ENCODE measurements around the gene PNLIPRP3. TPM values are rescaled to one million over a fixed set of nuclear protein-coding genes. Genes with fewer than 3 reads are reported as not detected.

PNLIPRP3 gene
- total RNA-seq, 2 experiments from 2014 or later = not detected

DNA sequence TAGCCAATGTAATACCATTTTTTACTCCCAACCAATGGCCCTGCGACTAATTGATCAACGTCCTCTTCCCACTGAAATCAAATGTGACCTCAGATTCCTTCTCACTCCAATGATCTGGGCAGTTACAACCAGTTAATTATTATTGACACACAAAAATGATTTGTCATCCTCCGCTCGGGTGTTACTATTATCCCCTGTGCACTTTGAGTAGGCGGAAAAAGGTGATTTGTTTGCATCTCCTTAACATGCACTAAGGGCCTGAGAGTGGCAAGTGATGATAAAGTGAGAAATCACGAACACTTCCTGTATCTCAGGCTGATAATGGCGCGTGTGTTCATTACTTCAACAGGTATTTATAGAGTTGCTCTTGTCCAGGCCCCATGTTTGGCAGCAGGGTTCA, 77.1 kb downstream of the PNLIPRP3 start:
- Mint-ChIP-seq H3K4me1 (no peaks in the 10 kb centered on the region), H3K36me3 (no peaks in the 10 kb centered on the region), H3K9me3 (ENCODE audit: low read depth) (peaks cover 5% of the 10 kb centered on the region), H3K27ac (no peak overlapping the region), H3K4me3 (no peak overlapping the region), H3K27me3 (no peaks in the 10 kb centered on the region)
- no peak for ATAC-seq
- DNase-seq = no peak
- CTCF ChIA-PET = interaction anchor here (1.3 kb wide), 1 partner anchor 15 kb away, joined by 3 read pairs; no protein-coding TSS in a partner anchor

DNA sequence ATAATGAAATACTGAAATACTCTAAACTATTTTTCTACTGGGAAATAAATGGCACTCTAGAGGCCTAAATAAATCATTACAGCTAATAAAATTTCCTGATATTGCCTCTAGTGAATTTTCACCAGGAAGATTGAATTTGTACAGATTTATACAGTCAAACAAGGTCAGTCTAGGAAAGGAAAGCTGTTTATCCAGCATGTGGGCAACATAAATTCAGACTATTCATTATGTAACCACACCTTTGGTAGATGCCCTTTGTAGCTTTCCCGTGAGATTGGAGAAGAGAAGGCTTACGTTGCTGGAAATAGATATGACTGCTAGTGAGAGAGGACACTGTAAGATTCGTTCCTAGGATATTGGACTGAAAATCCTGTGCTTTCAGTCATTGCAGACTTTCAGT, 82.9 kb downstream of the PNLIPRP3 start:
- Mint-ChIP-seq H3K36me3 (no peaks in the 10 kb centered on the region), H3K27ac (no peak overlapping the region), H3K4me3 (no peak overlapping the region), H3K4me1 (no peaks in the 10 kb centered on the region), H3K27me3 (no peaks in the 10 kb centered on the region), H3K9me3 (ENCODE audit: low read depth) (peaks cover under 1% of the 10 kb centered on the region)
- no peak for ATAC-seq
- CTCF ChIA-PET = no interaction called here
- DNase-seq = no peak

DNA sequence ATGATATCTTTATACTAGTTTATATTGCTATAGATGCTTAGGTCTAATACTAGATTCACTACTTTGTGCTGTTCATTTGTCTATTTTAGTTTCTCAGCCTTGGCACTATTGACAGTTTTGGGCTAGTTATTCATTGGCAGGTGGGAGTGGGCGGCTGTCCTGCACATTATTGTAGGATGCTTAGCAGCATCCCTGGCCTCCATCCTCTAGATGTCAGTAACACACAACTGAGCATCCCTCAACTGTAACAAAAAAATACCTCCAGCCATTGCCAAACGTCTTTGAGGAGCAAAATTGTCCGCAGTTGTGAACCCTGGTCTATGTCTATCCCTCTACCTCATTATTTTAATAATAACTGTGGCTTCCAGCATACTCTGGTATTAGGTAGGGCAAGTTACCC, 83.7 kb downstream of the PNLIPRP3 start:
- H3K4me3 Mint-ChIP-seq = no peak overlapping the region
- H3K36me3 Mint-ChIP-seq = no peaks in the 10 kb centered on the region
- H3K9me3 Mint-ChIP-seq (ENCODE audit: low read depth) = no peaks in the 10 kb centered on the region
- no peaks in the 10 kb centered on the region for H3K4me1 Mint-ChIP-seq
- ATAC-seq (no peak), DNase-seq (no peak)
- H3K27me3 Mint-ChIP-seq = no peaks in the 10 kb centered on the region
- CTCF ChIA-PET = no interaction called here
- no peak overlapping the region for H3K27ac Mint-ChIP-seq

DNA sequence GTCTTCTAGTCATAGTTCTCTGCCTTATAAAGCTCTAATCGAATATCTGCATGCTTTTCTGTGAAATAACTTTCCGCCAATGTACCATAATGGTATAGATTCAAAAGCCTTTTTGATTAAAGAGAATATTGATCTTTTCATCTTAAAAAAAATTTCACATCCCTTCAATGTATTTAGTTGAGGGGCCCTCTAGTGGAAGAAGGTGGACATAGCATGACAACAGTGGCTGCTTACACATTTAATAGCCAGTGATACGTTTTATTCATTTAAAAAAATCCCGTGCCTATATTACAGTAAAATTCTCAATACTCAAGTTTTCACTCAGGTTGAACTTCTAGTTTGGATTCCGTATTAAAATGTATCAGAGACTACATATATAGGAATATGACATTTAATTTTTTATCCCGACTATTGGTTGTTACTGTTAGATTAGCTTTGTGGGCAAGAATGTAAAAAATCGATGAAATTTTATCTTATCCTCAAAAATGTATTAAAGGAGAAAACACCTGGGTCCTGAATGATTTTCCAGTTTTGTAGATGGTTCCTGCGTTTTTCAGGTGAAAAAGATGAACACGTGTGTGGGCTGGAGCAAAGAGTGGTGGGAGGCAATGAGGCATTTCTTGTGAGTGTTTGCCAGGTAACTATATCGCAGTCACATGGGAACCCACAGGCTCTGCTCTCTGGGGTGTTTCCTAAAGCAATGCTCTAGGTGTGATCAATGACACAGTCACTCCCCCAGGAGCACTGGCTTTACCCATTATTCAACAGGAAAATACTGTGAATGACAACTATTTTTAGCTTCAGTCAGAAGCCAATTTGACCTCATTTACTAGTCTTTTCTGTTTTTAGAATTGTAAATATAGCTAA, 94.0 kb downstream of the PNLIPRP3 start:
- CTCF ChIA-PET = interaction anchor here (1.4 kb wide), 1 partner anchor 75 kb away, joined by 3 read pairs; no protein-coding TSS in a partner anchor
- no peak for ATAC-seq
- Mint-ChIP-seq H3K36me3 (no peaks in the 10 kb centered on the region), H3K4me1 (no peaks in the 10 kb centered on the region), H3K4me3 (no peak overlapping the region), H3K27ac (no peak overlapping the region), H3K9me3 (ENCODE audit: low read depth) (no peaks in the 10 kb centered on the region), H3K27me3 (no peaks in the 10 kb centered on the region)
- DNase-seq = peak; percentile 41

DNA sequence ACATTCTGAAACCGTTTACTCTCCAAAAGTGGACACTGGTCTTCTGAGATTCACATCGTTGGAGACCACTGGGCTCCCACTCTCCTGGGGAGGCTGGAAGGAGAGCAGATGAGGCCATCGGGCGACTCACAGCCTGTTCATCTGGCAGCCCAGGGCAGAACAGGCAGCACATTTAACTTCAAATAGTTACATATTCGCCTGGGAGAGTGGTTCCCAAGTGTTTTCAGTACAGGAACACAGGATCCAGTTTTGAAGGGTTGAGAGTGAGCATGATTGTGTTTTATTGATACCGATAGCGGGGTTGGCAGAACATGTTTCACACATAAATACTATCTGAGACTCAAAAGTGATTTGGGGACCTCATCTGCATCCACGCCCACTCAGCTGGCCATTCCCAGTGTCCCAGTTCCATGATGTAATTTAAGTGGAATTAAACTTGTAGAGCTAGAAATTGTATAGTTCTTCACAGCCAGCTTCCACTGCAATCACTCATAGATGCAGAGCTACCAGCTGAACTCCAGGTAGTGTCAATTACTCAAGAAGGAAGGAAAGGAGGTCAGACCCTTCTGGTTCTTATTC, 95.2 kb downstream of the PNLIPRP3 start:
- H3K4me1 Mint-ChIP-seq = no peaks in the 10 kb centered on the region
- no peak overlapping the region for H3K27ac Mint-ChIP-seq
- DNase-seq (no peak), ATAC-seq (no peak)
- no peaks in the 10 kb centered on the region for H3K36me3 Mint-ChIP-seq
- CTCF ChIA-PET = interaction anchor here (1.4 kb wide), 1 partner anchor 76 kb away, joined by 3 read pairs; no protein-coding TSS in a partner anchor
- no peaks in the 10 kb centered on the region for H3K27me3 Mint-ChIP-seq
- no peak overlapping the region for H3K4me3 Mint-ChIP-seq
- no peaks in the 10 kb centered on the region for H3K9me3 Mint-ChIP-seq (ENCODE audit: low read depth)

DNA sequence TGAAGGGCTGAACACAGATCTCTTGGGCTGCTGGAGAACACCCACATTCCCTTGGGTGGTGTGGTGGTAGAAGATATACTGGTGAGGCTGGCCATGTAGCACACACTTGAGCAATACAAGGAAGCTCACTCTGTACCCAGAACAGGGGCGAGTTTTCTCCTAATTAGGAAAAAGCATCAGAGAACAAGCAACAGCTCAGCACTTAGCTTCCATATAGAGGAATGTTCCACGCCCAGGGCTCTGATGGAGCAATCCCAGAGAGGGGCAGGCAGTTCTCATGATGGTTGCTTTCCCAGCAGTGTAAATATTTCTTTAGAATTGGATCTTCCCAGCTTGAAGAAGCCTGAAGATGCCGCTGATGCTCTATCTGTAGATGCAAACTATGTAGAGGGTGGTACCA, 97.1 kb downstream of the PNLIPRP3 start:
- Mint-ChIP-seq H3K27me3 (no peaks in the 10 kb centered on the region), H3K36me3 (no peaks in the 10 kb centered on the region), H3K4me3 (no peak overlapping the region), H3K27ac (no peak overlapping the region), H3K9me3 (ENCODE audit: low read depth) (no peaks in the 10 kb centered on the region), H3K4me1 (no peaks in the 10 kb centered on the region)
- CTCF ChIA-PET = interaction anchor here (0.7 kb wide), 1 partner anchor 1000 kb away, joined by 3 read pairs; no protein-coding TSS in a partner anchor
- no peak for DNase-seq
- ATAC-seq = no peak

DNA sequence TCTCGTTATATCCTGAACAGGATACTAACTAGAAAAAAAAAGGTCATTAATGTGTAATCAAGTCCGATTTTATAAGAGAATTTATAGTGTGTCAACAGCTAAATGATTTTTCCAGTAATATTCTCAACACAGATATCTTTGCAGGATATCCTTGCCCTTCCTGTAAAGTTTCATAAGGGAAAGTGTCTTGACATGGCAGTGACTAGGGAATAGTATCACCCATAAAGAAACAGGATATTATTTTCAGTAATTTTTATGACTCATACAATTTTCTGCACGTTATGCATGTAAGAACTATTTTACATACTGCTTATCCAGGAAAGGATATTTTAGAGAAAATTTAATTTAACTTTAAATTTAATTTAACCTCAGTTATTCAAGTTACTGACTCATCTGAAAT, 98.6 kb downstream of the PNLIPRP3 start:
- Mint-ChIP-seq H3K27ac (no peak overlapping the region), H3K9me3 (ENCODE audit: low read depth) (no peaks in the 10 kb centered on the region), H3K4me3 (no peak overlapping the region), H3K36me3 (no peaks in the 10 kb centered on the region), H3K27me3 (no peaks in the 10 kb centered on the region), H3K4me1 (no peaks in the 10 kb centered on the region)
- DNase-seq (no peak), ATAC-seq (no peak)
- CTCF ChIA-PET = no interaction called here

Other genes starting within 250 kb of the PNLIPRP3 start
- not detected for gene GFRA1, start 154.6 kb upstream of the PNLIPRP3 start, total RNA-seq
- not detected for gene CCDC172, start 103.4 kb upstream of the PNLIPRP3 start, total RNA-seq
- not detected for gene PNLIP, start 118.1 kb downstream of the PNLIPRP3 start, total RNA-seq
- not detected for gene PNLIPRP1, start 163.1 kb downstream of the PNLIPRP3 start, total RNA-seq
- not detected for gene PNLIPRP2, start 193.1 kb downstream of the PNLIPRP3 start, total RNA-seq